ENCODE data around the gene CSRNP2.
"Not testable (repeated sequence)": the region's sequence is repeated elsewhere in the genome, so short reads cannot be mapped to it uniquely, and the experiment has no call there.

Gene CSRNP2

DNA sequence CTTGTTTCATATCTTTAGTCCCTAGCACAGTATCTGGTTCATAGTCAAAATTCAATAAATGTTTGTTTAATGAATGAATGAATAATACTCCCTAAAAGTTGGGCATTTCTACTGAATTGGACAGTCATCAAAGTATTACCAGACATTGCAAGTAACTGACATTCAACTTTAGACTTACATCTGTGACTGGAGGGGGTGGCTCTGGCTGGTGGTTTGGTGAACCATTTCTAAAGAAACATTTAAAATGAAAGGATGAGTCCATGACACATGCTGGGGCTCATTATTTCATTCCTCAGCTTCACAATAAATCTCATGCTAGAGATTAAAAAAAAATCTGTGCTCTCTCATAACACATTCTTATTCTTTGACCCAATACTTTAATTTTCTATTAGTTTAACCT lies 20.6 kb upstream of the CSRNP2 start:
- no peaks in the 10 kb centered on the region for H3K9me3 ChIP-seq (ENCODE audit: control insufficient read depth, insufficient read depth, low read depth, low read length)
- H3K9ac ChIP-seq (ENCODE audit: low read length) = no peak overlapping the region
- H3K4me3 ChIP-seq (ENCODE audit: low read depth, low read length) = no peak overlapping the region
- peaks cover 85% of the 10 kb centered on the region for H3K36me3 ChIP-seq (ENCODE audit: control insufficient read depth, insufficient read depth, low read length)
- H3K27me3 ChIP-seq (ENCODE audit: control insufficient read depth, insufficient read depth, low read length) = no peaks in the 10 kb centered on the region
- H3K4me1 ChIP-seq (ENCODE audit: control insufficient read depth, insufficient read depth, low read length) = no peaks in the 10 kb centered on the region
- H3K27ac ChIP-seq (ENCODE audit: low read depth, low read length) = no peak overlapping the region

- H3K4me1 ChIP-seq (ENCODE audit: control insufficient read depth, insufficient read depth, low read length) = no peaks in the 10 kb centered on the region
- H3K36me3 ChIP-seq (ENCODE audit: control insufficient read depth, insufficient read depth, low read length) = peaks cover 89% of the 10 kb centered on the region
- no peak overlapping the region for H3K27ac ChIP-seq (ENCODE audit: low read depth, low read length)
- H3K27me3 ChIP-seq (ENCODE audit: control insufficient read depth, insufficient read depth, low read length) = no peaks in the 10 kb centered on the region
- H3K4me3 ChIP-seq (ENCODE audit: low read depth, low read length) = no peak overlapping the region
- H3K9me3 ChIP-seq (ENCODE audit: control insufficient read depth, insufficient read depth, low read depth, low read length) = no peaks in the 10 kb centered on the region
- H3K9ac ChIP-seq (ENCODE audit: low read length) = no peak overlapping the region
Observed at GRCh38 chr12:51098611-51099010, 15.2 kb upstream of the CSRNP2 start.

DNA sequence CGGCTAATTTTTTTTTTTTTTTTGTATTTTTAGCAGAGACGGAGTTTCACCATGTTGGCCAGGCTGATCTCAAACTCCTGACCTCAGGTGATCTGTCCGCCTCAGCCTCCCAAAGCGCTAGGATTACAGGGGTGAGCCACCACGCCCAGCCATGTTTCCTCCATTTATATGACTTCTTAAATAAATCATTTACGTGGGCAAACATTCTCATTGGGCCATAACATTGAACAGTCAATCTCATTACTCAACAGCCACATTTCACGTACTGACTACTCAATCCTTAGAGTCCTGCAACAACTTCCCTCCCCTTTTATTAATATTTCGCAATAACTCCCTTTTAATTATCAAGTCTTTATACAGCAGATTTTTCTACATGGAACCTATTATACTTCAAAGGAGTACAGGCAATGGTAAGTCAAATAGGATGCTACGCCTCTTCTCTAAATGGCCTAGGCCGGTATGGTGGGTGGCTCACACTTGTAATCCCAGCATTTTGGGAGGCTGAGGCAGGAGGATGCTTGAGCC lies 7.4 kb upstream of the CSRNP2 start:
- Histone ChIP-seq H3K4me3 (ENCODE audit: low read depth, low read length) (no peak overlapping the region), H3K36me3 (ENCODE audit: control insufficient read depth, insufficient read depth, low read length) (peaks cover 26% of the 10 kb centered on the region), H3K9ac (ENCODE audit: low read length) (no peak overlapping the region)

DNA sequence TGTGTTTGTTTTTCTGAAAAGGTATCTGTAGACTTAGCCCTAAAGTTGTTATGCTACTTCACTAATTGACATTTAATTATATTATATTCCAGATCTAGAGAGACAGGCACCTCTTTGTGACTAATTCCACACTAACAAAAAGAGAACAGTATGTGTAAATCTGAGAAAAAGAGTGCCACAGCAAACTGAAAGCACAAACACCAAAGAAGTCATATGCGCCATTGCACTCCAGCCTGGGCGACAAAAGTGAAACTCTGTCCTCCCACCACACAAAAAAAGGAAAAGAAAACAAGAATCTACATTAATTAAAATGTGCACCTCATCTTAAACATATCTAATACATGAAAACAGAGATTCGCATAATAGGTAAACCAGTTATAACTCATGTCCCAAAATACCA lies 4.4 kb upstream of the CSRNP2 start:
- H3K4me3 ChIP-seq (ENCODE audit: low read depth, low read length) = no peak overlapping the region
- no peaks in the 10 kb centered on the region for H3K27me3 ChIP-seq (ENCODE audit: control insufficient read depth, insufficient read depth, low read length)
- H3K36me3 ChIP-seq (ENCODE audit: control insufficient read depth, insufficient read depth, low read length) = 0 out of 2 replicates have a peak, but pooled peaks cover 3% of the 10 kb centered on the region
- no peak overlapping the region for H3K9ac ChIP-seq (ENCODE audit: low read length)
- no peaks in the 10 kb centered on the region for H3K4me1 ChIP-seq (ENCODE audit: control insufficient read depth, insufficient read depth, low read length)
- no peaks in the 10 kb centered on the region for H3K9me3 ChIP-seq (ENCODE audit: control insufficient read depth, insufficient read depth, low read depth, low read length)
- H3K27ac ChIP-seq (ENCODE audit: low read depth, low read length) = no peak overlapping the region

More for the DNA sequence above, 7.4 kb upstream of the CSRNP2 start:
- Histone ChIP-seq H3K9me3 (ENCODE audit: control insufficient read depth, insufficient read depth, low read depth, low read length) (no peaks in the 10 kb centered on the region), H3K27ac (ENCODE audit: low read depth, low read length) (no peak overlapping the region), H3K27me3 (ENCODE audit: control insufficient read depth, insufficient read depth, low read length) (no peaks in the 10 kb centered on the region), H3K4me1 (ENCODE audit: control insufficient read depth, insufficient read depth, low read length) (no peaks in the 10 kb centered on the region)

DNA sequence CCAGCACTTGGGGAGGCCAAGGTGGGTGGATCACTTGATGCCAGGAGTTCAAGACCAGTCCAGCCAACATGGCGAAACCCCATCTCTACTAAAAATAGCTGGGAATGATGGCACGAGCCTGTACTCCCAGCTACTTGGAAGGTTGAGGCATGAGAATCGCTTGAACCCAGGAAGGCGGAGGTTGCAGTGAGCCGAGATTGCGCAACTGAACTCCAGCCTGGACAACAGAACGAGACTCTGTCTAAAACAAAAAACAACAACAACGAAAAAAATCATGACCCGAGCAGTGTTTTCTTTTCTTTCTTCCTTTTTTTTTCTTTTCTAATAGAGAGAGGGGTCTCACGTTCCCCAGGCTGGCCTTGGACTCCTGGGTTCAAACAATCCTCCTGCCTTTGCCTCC lies 3.5 kb upstream of the CSRNP2 start:
- no peak overlapping the region for H3K27ac ChIP-seq (ENCODE audit: low read depth, low read length)
- no peak overlapping the region for H3K4me3 ChIP-seq (ENCODE audit: low read depth, low read length)
- no peaks in the 10 kb centered on the region for H3K9me3 ChIP-seq (ENCODE audit: control insufficient read depth, insufficient read depth, low read depth, low read length)
- H3K4me1 ChIP-seq (ENCODE audit: control insufficient read depth, insufficient read depth, low read length) = peaks cover 5% of the 10 kb centered on the region
- no peak overlapping the region for H3K9ac ChIP-seq (ENCODE audit: low read length)
- H3K36me3 ChIP-seq (ENCODE audit: control insufficient read depth, insufficient read depth, low read length) = 0 out of 2 replicates have a peak, but pooled peaks cover 3% of the 10 kb centered on the region
- no peaks in the 10 kb centered on the region for H3K27me3 ChIP-seq (ENCODE audit: control insufficient read depth, insufficient read depth, low read length)

- no peak overlapping the region for H3K9ac ChIP-seq (ENCODE audit: low read length)
- no peak overlapping the region for H3K27ac ChIP-seq (ENCODE audit: low read depth, low read length)
- H3K27me3 ChIP-seq (ENCODE audit: control insufficient read depth, insufficient read depth, low read length) = no peaks in the 10 kb centered on the region
- H3K4me1 ChIP-seq (ENCODE audit: control insufficient read depth, insufficient read depth, low read length) = peaks cover 8% of the 10 kb centered on the region
- H3K36me3 ChIP-seq (ENCODE audit: control insufficient read depth, insufficient read depth, low read length) = no peaks in the 10 kb centered on the region
- H3K9me3 ChIP-seq (ENCODE audit: control insufficient read depth, insufficient read depth, low read depth, low read length) = no peaks in the 10 kb centered on the region
- no peak overlapping the region for H3K4me3 ChIP-seq (ENCODE audit: low read depth, low read length)
Observed at GRCh38 chr12:51085757-51086156, 2.4 kb upstream of the CSRNP2 start.

DNA sequence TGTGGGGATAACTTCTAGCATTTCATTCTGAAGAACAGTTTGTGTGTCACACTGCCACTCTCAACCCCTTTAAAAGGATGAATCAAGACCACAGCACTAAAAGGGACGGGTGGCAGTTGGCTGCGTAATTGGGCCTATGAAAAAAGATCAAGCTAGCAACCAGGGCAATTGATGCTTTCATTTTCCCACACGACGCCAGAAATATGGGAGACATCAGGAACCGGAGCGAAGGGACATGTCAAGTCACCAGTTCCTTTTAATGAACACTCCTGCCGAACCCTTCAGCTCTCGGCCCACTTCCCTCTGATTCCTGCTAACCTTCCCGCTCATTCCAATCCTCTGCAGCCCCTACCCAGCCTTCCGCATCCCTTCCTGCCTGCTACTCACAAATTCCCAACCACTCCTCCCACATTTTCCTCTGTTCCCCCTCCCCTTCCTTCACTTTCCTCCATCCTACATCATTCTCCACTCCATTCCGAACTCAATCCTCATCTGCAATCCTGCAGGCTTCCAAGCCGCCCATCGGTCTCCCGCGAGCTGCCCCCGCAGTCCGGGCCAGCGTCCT lies 753 bp downstream of the CSRNP2 start:
- H3K27ac ChIP-seq (ENCODE audit: low read depth, low read length) = peak overlapping the region; percentile 74; the same call in 1 of the 2 replicates
- peak overlapping the region; percentile 82 for H3K9ac ChIP-seq (ENCODE audit: low read length)
- no peaks in the 10 kb centered on the region for H3K27me3 ChIP-seq (ENCODE audit: control insufficient read depth, insufficient read depth, low read length)
- H3K4me3 ChIP-seq (ENCODE audit: low read depth, low read length) = peak overlapping the region; percentile 93
- H3K4me1 ChIP-seq (ENCODE audit: control insufficient read depth, insufficient read depth, low read length) = peaks cover 8% of the 10 kb centered on the region
- peaks cover 4% of the 10 kb centered on the region; the same call in 1 of the 2 replicates for H3K36me3 ChIP-seq (ENCODE audit: control insufficient read depth, insufficient read depth, low read length)
- no peaks in the 10 kb centered on the region for H3K9me3 ChIP-seq (ENCODE audit: control insufficient read depth, insufficient read depth, low read depth, low read length)

GRCh38 chr12:51081421-51081820 lies 2.0 kb downstream of the CSRNP2 start:
- Histone ChIP-seq H3K4me1 (ENCODE audit: control insufficient read depth, insufficient read depth, low read length) (peaks cover 8% of the 10 kb centered on the region), H3K9ac (ENCODE audit: low read length) (no peak overlapping the region), H3K4me3 (ENCODE audit: low read depth, low read length) (0 out of 2 replicates have a peak overlapping the region, but pooled peaks have one; percentile 93), H3K27me3 (ENCODE audit: control insufficient read depth, insufficient read depth, low read length) (no peaks in the 10 kb centered on the region), H3K36me3 (ENCODE audit: control insufficient read depth, insufficient read depth, low read length) (peaks cover 4% of the 10 kb centered on the region; the same call in 1 of the 2 replicates), H3K27ac (ENCODE audit: low read depth, low read length) (no peak overlapping the region), H3K9me3 (ENCODE audit: control insufficient read depth, insufficient read depth, low read depth, low read length) (no peaks in the 10 kb centered on the region)

DNA sequence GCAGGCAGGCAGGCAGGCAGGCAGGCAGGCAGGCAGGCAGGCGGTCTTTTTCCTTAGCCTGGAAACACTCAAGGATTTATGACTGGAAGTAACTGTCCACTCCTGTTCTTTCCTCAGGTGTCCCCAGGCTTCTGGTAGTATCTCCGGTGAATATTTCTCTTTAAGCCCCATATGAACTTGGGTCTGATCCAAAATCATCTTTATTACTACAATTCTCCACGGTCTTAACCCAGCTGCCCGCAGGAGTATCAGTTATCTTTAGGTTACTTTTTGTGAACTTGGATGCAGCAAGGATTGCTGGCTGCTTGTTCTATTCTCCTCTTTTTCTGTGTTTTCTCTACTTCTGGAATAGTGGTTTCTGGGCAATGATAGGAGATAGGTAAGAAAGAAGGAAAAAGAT lies 3.3 kb downstream of the CSRNP2 start:
- H3K9me3 ChIP-seq (ENCODE audit: control insufficient read depth, insufficient read depth, low read depth, low read length) = no peaks in the 10 kb centered on the region
- H3K27me3 ChIP-seq (ENCODE audit: control insufficient read depth, insufficient read depth, low read length) = no peaks in the 10 kb centered on the region
- no peak overlapping the region for H3K4me3 ChIP-seq (ENCODE audit: low read depth, low read length)
- H3K36me3 ChIP-seq (ENCODE audit: control insufficient read depth, insufficient read depth, low read length) = peaks cover 11% of the 10 kb centered on the region
- H3K27ac ChIP-seq (ENCODE audit: low read depth, low read length) = no peak overlapping the region
- peaks cover 8% of the 10 kb centered on the region for H3K4me1 ChIP-seq (ENCODE audit: control insufficient read depth, insufficient read depth, low read length)
- H3K9ac ChIP-seq (ENCODE audit: low read length) = no peak overlapping the region

- not testable (repeated sequence) for H3K9me3 ChIP-seq (ENCODE audit: control insufficient read depth, insufficient read depth, low read depth, low read length); H3K27me3 ChIP-seq (ENCODE audit: control insufficient read depth, insufficient read depth, low read length); H3K9ac ChIP-seq (ENCODE audit: low read length); H3K4me1 ChIP-seq (ENCODE audit: control insufficient read depth, insufficient read depth, low read length); H3K27ac ChIP-seq (ENCODE audit: low read depth, low read length); H3K4me3 ChIP-seq (ENCODE audit: low read depth, low read length)
- peaks cover 14% of the 10 kb centered on the region for H3K36me3 ChIP-seq (ENCODE audit: control insufficient read depth, insufficient read depth, low read length)
Observed at GRCh38 chr12:51078866-51079265, 4.5 kb downstream of the CSRNP2 start.

- H3K9ac ChIP-seq (ENCODE audit: low read length); H3K27ac ChIP-seq (ENCODE audit: low read depth, low read length); H3K9me3 ChIP-seq (ENCODE audit: control insufficient read depth, insufficient read depth, low read depth, low read length); H3K4me3 ChIP-seq (ENCODE audit: low read depth, low read length); H3K27me3 ChIP-seq (ENCODE audit: control insufficient read depth, insufficient read depth, low read length); H3K4me1 ChIP-seq (ENCODE audit: control insufficient read depth, insufficient read depth, low read length): not testable (repeated sequence)
- peaks cover 20% of the 10 kb centered on the region for H3K36me3 ChIP-seq (ENCODE audit: control insufficient read depth, insufficient read depth, low read length)
Observed at GRCh38 chr12:51078346-51078745, 5.0 kb downstream of the CSRNP2 start.

Data from HUES6 (cell line).